Stimulated activated CD4-positive, alpha-beta T cell treated with anti-CD3 and anti-CD28 coated beads, Interleukin-1b, Interleukin-23, amount 100 ng/mL, for 48 hours (primary cell): ENCODE results near the gene SH3RF3.

Experiments
- DNase-seq: peaks from one replicate; pipeline ENCODE4 v3.0.0-alpha.2; 2020

The SH3RF3 gene

GRCh38 chr2:109269706-109270504, 140.9 kb downstream of the SH3RF3 start:
- DNase-seq: no peak

- no peak for DNase-seq
Measured at GRCh38 chr2:109270505-109271312, 141.7 kb downstream of the SH3RF3 start.

- DNase-seq: no peak
Measured at GRCh38 chr2:109271920-109272319, 142.9 kb downstream of the SH3RF3 start.

GRCh38 chr2:109272461-109272860, 143.5 kb downstream of the SH3RF3 start:
- DNase-seq: no peak

GRCh38 chr2:109275120-109276012, 146.4 kb downstream of the SH3RF3 start:
- DNase-seq: peak; percentile 9

GRCh38 chr2:109277406-109277805, 148.4 kb downstream of the SH3RF3 start:
- DNase-seq: no peak

- no peak for DNase-seq
Measured at GRCh38 chr2:109279243-109279860, 150.3 kb downstream of the SH3RF3 start.

- DNase-seq: no peak
Measured at GRCh38 chr2:109280804-109281203, 151.8 kb downstream of the SH3RF3 start.

- DNase-seq: no peak
Measured at GRCh38 chr2:109282360-109282759, 153.4 kb downstream of the SH3RF3 start.

- DNase-seq: no peak
Measured at GRCh38 chr2:109282865-109283264, 153.9 kb downstream of the SH3RF3 start.

GRCh38 chr2:109284826-109285225, 155.8 kb downstream of the SH3RF3 start:
- DNase-seq: no peak

- no peak for DNase-seq
Measured at GRCh38 chr2:109285244-109285651, 156.2 kb downstream of the SH3RF3 start.

- DNase-seq: no peak
Measured at GRCh38 chr2:109287413-109287812, 158.4 kb downstream of the SH3RF3 start.

GRCh38 chr2:109287838-109288237, 158.8 kb downstream of the SH3RF3 start:
- no peak for DNase-seq

- no peak for DNase-seq
Measured at GRCh38 chr2:109288544-109289368, 159.8 kb downstream of the SH3RF3 start.

GRCh38 chr2:109289504-109290222, 160.7 kb downstream of the SH3RF3 start:
- no peak for DNase-seq

- no peak for DNase-seq
Measured at GRCh38 chr2:109290887-109291643, 162.1 kb downstream of the SH3RF3 start.

- DNase-seq: no peak
Measured at GRCh38 chr2:109292386-109292785, 163.4 kb downstream of the SH3RF3 start.

GRCh38 chr2:109293663-109294062, 164.7 kb downstream of the SH3RF3 start:
- DNase-seq: no peak

- no peak for DNase-seq
Measured at GRCh38 chr2:109294523-109294922, 165.5 kb downstream of the SH3RF3 start.
